C1 segment of cervical spinal cord (tissue), 14 donors: ENCODE data around the gene MSGN1.
A peak's percentile ranks its signal among the peaks of the same experiment; 100 is the strongest.
"Not testable (repeated sequence)": the region's sequence is repeated elsewhere in the genome, so short reads cannot be mapped to it uniquely, and the experiment has no call there.

Experiments
- DNase-seq, 14 donors: peaks; one replicate each; lab custom pipeline; 2025; lab: John Stamatoyannopoulos, UW

MSGN1 gene

DNA sequence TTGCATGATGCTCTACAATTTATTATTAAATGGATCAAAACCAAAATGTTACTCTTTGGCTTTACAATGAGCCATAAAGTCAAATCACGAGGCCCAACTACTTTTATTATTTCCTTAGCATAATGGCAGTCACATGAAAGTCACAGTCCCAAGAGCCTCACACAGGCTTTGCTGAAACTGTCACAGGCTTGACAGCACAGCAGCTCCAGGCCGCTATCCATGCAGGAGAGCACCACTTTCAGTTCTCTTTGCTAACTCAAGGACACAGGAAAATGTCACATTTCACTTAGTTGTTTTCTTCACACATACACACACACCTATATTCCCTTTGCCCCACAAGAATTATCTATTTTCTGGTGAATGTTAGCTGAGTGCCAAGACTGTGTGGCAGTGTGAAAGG is 11.1 kb upstream of the MSGN1 start:
- DNase-seq: no peak

DNA sequence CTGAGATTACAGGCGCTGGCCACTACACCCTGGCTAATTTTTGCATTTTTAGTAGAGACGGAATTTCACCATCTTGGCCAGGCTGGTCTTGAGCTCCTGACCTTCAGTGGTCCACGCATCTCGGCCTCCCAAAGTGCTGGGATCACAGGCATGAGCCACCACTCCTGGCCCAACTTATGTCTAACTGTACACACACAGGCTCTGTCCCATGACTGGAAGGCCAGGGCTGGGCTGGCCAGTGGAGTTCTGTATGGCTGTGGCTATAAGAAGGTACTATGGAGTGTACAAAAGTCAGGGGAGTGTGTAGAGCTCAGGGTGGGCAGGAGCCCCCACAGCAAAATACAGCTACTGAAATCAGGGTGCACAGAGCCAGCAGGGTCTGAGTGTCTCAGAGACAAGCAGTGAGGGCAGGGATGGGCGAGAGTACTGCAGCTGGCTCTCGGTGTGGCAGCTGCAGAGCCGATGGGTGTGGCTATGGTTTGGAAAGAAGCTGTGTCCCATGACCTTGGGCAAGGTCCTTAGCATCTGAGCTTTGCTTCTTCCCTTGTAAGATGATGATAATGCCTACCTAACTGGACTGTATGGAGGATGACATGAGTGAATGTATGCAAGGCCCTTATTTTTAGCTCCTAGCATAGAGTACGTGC is 10.4 kb upstream of the MSGN1 start:
- DNase-seq: no peak

DNA sequence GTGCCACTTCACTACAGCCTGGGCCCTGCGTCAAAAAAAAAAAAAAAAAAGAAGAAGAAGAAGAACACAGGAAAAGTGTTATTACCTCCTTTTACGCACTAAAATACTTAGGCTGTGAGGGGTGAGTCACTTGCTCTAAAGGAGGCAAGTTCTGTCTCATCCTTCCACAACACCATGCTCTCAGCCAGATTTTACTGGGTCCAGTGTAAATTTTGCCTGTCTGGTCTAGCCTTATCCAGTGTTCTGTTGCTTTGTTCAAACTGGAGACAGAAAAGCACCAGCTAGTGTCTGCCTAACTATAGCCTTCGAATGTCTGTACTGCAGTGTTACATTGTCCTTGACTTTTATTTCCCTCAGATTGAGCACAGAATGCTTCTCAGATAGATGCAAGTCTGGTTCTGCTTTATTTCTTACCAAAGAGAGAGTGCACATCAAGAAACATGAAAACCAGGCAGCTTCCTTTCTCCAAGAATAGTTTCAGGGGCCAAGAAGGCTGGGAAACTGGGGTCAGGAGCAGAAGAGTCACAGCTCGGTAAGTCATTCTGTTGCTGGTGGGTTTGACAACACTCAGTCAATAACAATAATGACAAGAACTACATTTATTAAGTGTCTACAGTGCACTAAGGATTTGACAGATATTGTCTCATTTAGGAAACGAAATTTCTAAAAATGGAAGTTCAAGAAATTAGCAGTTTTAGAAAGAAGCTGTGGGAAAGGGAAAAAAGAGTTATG is 3.1 kb upstream of the MSGN1 start:
- DNase-seq: no peak

DNA sequence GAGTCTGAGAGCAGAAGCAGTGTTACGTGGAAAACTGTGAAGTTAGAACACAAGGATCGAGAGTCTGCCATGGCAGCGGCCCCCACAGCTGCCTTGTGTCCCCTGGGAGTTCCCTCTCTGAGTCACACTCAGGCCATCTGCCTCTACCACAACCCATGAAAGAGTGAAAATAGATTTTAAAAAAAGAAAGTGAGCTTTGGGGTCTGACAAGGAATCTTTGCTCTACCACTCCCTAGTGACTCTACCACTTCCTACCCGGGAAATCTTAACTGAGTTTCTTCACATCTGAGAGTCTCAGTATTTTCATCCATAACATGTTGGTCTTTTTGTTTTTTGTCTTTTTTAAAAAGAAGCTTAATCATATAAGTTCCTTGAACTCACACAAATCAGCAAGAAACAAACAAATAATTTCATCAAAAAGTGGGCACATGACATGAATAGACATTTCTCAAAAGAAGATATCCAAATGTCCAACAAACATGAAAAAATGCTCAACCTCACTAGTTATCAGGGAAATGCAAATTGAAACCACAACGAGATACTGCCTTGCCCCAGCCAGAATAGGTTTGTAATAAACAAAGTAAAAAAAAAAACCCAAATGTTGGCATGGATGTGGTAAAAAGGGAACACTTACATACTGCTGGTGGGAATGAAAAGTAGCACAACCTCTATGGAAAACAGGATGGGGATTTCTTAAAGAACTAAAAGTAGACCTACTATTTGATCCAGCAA is 2.4 kb upstream of the MSGN1 start:
- DNase-seq: no peak

DNA sequence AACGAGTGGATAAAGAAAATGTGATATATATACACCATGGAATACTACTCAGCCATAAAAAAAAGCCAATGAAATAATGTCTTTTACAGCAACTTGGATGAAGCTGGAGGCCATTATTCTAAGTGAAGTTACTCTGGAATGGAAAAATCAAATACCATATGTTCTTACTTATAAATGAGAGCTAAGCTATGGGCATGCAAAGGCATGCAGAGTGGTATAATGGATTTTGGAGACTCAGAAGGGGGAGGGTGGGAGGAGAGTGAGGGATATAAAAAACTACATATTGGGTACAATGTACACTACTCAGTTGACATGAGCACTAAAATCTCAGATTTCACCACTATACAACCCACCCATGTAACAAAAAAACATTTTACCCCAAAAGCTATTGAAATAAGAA is 1.7 kb upstream of the MSGN1 start:
- no peak for DNase-seq

DNA sequence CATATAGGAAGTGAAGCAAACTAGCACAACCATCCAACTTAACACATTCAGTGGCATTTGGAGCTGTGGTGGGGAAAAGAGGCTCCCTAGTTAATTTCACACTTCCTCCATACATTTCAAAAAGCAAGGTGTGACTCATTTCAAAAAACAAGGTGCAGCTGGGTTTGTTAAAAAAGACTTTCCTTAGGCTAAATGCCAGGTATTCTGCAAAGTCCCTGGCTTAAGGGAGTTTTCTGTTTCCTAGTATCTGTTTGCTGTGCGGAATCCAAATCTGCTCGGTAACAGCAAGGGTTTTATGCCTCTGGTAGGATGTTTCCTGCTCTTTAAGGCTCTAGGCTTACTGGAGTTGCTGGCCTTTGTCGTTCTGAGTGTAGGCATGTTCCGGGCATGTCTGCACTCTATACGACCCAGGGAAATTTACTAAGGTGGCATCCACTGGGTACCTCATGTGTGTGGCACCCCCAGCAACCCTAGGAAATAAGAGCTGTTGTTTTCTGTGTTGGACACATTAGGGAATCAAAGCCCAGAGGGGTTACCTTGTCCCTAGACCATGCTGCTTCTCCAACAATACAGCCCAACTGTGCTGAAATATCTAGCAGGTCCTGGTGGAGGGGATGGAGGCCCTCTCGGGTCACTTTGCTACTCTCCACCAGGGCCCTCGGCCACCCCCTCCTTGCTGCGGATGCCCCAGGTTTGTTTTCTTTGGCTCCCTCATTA is 634 bp upstream of the MSGN1 start:
- no peak for DNase-seq

DNA sequence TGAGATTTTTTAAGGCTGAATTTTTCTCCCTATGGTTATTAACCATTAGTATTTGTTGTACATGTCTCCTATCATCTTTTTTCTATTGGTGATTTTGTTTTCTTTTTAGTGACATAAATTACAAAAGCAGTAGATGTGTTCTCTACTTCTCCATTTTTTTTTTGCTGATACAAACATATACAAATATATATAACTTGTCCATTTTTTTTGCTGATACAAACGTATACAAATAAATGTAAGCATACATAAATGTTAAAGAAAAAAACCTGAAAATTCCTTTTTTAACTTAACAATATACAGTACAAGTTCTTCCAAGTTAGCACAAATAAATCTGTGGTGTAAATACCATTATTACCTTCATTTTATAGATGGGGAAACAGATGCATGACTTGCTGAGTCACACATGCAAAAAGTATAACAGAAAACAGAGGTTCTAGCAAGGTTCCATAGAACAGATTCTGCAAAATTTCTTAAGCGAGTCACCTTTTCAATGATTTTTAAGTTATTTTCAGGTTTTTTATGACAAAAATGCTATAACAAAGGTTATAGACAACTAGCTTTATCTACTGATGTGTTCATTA is 2.1 kb downstream of the MSGN1 start:
- no peak for DNase-seq

DNA sequence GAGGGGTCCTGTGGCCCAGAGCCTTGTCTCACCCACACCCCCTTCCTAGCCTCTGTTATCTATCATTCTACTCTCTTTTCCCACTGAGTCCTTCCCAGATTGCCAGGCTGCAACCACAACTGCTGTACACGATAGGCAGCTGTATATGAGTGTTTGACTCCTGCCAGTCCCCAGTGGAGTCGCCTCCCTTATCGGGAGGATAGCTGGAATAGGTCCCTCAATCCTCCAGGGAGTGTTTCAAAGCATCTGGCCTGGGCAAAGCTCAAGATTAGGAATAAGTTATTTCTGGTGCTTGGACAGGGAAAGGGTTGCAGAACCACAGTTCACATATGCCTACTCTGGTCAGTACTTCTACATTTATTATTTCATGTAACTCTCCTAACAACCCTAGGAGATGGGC is 4.8 kb downstream of the MSGN1 start:
- DNase-seq: no peak

DNA sequence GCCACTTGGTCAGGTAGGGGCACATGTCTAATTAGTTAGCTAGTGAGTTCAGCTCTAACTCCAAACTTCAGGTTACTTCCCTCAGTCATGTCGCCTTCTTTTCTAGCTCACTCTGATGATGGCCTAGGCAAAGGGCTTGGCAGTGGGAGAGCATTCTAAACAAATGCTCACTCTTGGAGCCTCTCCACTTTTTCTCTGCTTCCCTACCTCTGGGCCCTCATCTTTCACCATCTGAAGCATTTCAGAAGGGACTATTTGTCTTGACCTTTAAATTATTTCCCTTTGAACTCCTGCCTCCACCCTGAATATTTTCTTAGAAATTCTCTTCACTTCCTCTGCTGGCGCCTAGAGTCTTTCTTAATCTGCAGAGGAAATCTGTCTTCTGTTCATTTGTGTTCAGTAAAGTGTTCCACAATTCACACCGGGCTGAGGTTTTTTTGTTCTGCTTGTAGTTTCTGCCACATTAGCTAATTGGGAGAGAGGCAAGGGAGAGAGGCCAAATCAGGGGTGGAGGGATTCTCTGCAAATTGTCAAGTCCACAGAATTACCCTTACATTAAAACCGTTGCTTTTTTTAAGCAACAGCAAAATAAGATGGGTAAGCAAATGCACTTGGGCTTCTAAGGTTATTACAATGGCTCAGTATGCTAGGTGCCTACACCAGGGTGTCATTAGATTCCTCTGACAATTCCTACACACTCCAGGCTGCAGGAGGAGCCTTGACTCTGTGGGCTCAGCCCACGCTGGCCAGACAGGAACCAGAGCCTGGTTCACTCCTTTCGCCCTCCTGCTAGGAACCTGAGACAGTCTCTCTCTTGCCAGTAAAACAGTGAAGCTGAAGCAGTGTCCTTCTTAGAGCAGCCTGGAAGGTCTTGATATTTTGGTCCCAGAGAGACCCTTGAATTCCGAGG is 5.5 kb downstream of the MSGN1 start:
- DNase-seq: no peak

DNA sequence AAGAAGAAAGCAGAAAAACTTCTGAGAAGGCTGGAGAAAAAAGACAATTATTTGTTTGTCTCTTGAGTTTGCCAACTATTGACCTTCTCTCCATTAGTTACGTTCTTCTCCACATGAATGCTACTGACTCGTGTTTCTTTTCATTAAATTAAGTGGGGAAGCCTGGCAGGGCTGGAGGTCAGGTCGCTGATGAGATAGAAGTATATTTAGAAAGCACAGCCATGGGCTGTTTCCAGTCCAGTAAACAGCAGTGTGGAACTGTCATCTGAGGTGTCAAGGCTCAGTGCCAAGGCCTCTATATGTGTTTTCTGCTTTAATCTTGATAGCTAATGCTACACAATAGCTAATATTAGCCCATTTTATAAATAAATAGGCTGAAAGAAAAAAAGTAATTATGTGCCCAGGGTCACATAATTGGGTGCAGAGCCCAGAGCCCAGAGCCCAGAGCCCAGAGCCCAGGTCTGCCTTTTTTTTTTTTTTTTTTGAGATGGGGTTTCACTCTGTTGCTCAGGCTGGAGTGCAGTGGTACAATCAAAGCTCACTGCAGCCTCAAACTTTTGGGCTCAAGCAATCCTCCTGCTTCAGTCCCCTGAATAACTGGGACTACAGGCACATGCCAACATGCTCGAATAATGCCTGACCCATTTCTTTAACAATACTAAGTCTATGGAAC is 6.3 kb downstream of the MSGN1 start:
- DNase-seq: no peak

DNA sequence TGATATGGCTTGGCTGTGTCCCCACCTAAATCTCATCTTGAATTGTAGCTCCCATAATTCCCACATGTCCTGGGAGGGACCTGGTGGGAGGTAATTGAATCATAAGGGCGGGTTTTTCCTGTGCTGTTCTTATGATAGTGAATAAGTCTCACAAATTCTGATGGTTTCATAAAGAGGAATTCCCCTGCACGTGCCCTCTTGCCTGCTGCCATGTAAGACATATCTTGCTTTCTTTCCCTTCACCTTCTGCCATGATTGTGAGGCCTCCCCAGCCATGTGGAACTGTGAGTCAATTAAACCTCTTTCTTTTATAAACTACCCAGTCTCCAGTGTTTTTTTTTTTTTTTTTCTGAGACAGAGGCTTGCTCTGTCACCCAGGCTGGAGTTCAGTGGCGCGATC is 7.4 kb downstream of the MSGN1 start:
- not testable (repeated sequence) for DNase-seq

DNA sequence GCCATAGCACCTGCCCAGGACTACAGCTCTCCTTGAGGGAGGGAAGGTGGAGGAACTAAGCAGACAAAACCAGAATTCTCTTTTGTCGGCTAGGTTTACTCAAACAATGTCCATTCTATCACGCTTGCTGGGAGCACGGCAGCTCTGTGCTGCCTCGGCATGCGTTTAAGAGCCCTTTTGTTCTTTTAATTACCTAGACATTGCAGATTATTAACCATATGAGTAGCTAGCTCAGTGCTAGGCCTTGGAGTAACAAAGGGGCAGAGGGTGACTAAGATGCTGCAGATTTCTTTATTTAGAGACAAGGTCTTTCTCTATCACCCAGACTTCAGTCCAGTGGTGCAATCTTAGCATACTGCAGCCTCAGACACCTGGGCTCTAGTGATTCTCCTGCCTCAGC is 11.1 kb downstream of the MSGN1 start:
- DNase-seq: no peak

DNA sequence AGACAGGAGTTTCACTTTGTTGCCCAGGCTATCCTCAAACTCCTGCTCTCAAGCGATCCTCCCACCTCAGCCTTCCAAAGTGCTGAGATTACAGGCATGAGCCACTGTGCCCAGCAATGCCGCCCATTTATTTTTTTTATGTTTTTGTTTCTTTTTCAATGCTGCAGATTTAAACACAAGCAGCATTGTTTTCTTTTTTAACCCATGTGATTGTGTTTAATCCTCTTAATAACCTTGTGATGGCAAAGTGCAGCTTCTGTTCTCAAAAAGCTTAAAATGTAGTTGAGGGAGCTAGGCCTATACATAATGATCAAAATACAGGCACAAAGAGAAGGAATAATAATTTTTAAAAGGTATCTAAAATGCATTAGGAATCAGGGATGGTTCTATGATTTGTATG is 11.5 kb downstream of the MSGN1 start:
- no peak for DNase-seq

DNA sequence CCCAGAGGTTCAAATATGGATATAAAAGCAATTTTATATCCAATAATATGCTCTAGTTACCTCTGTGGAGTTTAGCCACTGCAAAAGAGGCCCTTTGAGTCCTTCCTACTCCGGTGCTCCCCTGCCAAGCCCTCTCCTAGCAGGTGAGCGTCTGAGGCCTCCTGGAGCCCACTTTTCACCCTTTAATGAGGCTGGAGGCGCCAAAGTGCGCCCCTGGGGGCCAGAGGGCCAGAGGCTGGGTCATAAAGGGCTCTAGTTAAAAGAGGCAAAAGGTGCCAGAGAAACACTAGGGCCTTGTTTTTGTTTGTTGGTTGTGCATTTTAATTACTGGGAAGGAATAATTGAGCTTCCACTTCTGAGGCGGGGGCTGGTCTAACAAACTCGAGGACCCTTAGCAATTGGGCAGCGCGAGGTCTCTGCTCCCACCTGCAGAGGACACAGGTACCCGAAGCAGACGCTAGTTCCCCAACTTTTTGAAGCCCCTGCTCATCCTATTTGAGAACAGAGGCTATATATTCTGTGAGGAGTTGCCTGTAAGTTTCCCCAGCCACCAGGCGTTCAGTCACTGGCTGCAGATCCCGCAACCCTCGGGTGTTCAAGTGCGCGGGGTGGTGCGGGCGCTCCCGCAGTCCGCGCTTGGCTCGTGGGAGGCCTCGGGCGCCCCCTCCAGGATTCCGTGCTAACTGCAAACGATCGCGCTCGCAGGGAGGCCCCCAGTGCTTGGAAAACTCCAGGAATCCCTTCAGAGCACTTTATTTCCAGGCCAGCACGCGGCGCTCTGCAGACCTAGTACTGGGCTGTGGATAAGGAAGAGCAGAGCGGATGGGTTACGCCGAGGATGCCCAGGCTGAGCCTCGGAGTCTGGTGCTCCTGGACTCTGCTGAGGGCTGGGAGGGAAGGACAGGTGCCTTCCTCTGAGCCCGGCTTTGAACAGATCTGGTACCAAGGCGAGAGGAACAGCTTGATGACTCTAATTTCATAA is 14.1 kb downstream of the MSGN1 start:
- DNase-seq: peak in 11 of 14 donors; percentile 6 to 71 (median 40)

DNA sequence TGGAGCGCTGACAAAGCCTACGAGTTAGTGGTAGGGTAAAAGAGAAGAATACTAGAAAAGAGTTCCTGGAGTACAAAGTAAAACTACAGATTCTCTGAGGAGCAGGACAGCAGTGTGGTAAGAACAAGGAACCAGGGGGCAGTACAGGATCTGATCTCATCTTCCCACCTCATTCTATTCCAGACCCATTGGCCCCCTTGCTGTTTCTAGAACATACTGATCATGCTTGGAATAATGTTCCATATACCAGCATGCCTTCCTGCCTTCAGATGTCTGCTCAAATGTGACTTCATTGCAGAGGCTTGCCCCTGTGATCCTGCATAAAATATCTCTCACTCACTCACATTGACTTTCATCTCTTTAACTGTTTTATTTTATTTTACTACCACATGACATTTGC is 19.3 kb downstream of the MSGN1 start:
- no peak for DNase-seq

DNA sequence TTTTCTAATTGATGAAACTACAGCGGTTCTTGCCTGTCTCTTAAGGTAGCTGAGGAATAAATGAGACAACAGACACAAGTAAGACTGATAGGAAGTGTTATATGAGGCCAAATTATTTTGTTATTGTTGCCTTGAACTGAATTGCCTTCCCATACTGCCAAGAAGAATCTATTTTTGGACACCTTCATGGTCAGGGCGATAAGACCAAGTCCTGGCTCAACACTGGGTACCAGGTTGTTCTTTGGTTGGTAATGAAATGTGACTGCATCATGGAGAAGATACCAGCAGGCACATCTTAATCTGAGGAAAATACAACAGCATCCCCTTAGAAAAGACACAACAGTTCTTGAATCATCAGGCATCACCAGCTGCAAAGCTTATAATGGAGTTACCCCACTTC is 23.7 kb downstream of the MSGN1 start:
- no peak for DNase-seq

DNA sequence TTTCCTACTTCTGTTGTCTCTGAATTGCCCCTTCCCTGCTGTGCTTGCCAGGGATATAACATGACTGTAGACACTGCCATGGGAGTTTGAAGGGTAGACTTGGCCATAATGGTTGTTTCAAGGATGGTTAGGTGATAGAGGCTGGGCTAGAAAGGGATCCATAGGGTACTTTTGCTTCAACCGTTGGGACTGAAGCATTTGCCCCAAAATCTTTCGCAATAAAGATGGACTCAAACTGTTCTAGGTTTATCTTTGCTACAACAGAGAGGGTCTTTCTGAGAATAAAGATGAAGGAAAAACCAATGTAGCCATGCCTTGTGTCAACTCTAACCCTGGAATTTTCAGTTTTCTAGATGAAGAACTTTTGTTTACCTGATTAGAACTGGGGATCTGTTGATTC is 27.2 kb downstream of the MSGN1 start:
- DNase-seq: no peak

DNA sequence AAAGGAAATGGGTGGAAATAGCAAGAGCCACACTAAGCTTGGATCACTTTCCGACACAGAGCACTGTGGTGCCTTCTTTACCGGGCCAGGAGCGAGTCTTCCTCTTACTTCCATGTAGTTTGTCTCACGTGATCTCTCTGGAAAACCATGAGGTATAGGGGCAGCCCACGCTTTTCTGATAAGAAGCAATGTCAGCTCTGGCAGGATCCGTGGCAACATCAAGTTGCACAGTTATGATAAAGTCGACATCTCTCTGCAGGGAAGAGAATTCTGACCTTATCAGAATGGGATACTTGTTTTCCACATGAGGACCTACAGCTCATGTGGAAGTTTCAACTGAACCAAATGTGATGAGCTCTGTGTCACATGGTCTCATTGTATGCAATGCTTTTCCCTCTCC is 29.5 kb downstream of the MSGN1 start:
- no peak for DNase-seq

DNA sequence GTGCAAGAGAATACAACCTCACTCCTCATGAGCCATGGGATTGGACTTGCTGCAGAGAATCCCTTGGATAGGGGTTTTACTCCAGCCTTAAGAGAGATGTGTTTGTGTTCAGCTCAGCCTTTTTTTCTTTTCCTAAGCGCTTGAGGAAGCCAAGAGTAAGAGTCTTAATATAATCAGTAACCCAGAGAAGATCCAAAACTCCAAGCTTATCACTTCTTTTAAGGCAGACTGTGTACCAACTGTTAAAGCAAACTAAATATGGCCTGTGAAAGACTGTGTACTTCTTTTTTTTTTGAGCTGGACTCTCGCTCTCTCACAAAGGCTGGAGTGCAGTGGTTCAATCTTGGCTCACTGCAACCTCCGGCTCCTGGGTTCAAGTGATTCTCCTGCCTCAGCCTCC is 30.4 kb downstream of the MSGN1 start:
- DNase-seq: no peak
